Brain microvascular endothelial cell (primary cell): ENCODE data around the gene SHROOM3.
"Not testable (repeated sequence)": the region's sequence is repeated elsewhere in the genome, so short reads cannot be mapped to it uniquely, and the experiment has no call there.

Experiments
- DNase-seq: peaks from one replicate; pipeline ENCODE4 v3.0.0-alpha.2; 2020
- H3K27ac ChIP-seq: fragments of 250-450 bp; sonication (Bioruptor Pico); 2 replicates; pipeline ENCODE4 v1.5.1; 2020; ENCODE audit warnings: mild to moderate bottlenecking, moderate library complexity
- H3K27me3 ChIP-seq: fragments of 250-450 bp; sonication (Bioruptor Pico); replicated peaks from 2 replicates; pipeline ENCODE4 v1.5.1; 2020; ENCODE audit warnings: mild to moderate bottlenecking
- H3K36me3 ChIP-seq: fragments of 250-450 bp; sonication (Bioruptor Pico); replicated peaks from 2 replicates; pipeline ENCODE4 v1.5.1; 2020; ENCODE audit warnings: mild to moderate bottlenecking
- H3K4me3 ChIP-seq: 2 replicates; pipeline ENCODE4 v1.5.1; 2011; ENCODE audit warnings: low read depth, mild to moderate bottlenecking, control low read depth, low read length, moderate library complexity
- CTCF ChIP-seq: IDR thresholded peaks from 2 replicates; pipeline ENCODE4 v1.5.1; 2011; ENCODE audit warnings: low read depth, mild to moderate bottlenecking, moderate library complexity, low read length, control low read depth, inconsistent platforms; ENCODE audit errors: missing control alignments
- in situ Hi-C: cut with HindIII; loops from 2 replicates; pipeline ENCODE4 v1.10.0; 2017; ENCODE audit warnings: low sequenced_read_pairs, low pct_ligation_motif_present

SHROOM3 gene

GRCh38 chr4:76406081-76406480 is 28.9 kb upstream of the SHROOM3 start:
- TF ChIP-seq CTCF, result no peak
- no peak for DNase-seq
- in situ Hi-C loops, result no loop called here
- no peaks in the 10 kb centered on the region for H3K36me3 ChIP-seq
- H3K27me3 ChIP-seq, result peaks cover 2% of the 10 kb centered on the region
- H3K4me3 ChIP-seq, result no peak overlapping the region
- H3K27ac ChIP-seq, result no peak overlapping the region

- in situ Hi-C loops, result no loop called here
- TF ChIP-seq CTCF, result no peak
- Histone ChIP-seq H3K36me3 (no peaks in the 10 kb centered on the region), H3K27me3 (no peaks in the 10 kb centered on the region), H3K27ac (no peak overlapping the region), H3K4me3 (no peak overlapping the region)
- DNase-seq, result no peak
Observed at GRCh38 chr4:76407440-76408119, 27.4 kb upstream of the SHROOM3 start.

GRCh38 chr4:76410636-76411035 is 24.4 kb upstream of the SHROOM3 start:
- no peak for DNase-seq
- in situ Hi-C loops, result no loop called here

GRCh38 chr4:76420188-76420761 is 14.8 kb upstream of the SHROOM3 start:
- Histone ChIP-seq H3K27ac (no peak overlapping the region), H3K4me3 (peak overlapping the region; percentile 50), H3K36me3 (no peaks in the 10 kb centered on the region), H3K27me3 (no peaks in the 10 kb centered on the region)
- no peak for TF ChIP-seq CTCF
- no peak for DNase-seq
- in situ Hi-C loops, result no loop called here

More at GRCh38 chr4:76410636-76411035, 24.4 kb upstream of the SHROOM3 start:
- Histone ChIP-seq H3K27me3 (no peaks in the 10 kb centered on the region), H3K27ac (no peak overlapping the region), H3K4me3 (no peak overlapping the region), H3K36me3 (no peaks in the 10 kb centered on the region)
- TF ChIP-seq CTCF, result no peak

- peak within 1 kb of the TSS; percentile 50 for H3K4me3 ChIP-seq
- no peaks in the 10 kb centered on the region for H3K36me3 ChIP-seq
- no peak within 1 kb of the TSS for H3K27ac ChIP-seq
- DNase-seq, result no peak
- in situ Hi-C loops, result no loop called here
- peak; percentile 8 for TF ChIP-seq CTCF
- no peaks in the 10 kb centered on the region for H3K27me3 ChIP-seq
Observed at GRCh38 chr4:76420762-76421581, 14.1 kb upstream of the SHROOM3 start, which contains the start of gene CCDC158. CCDC158 (minus strand) TSS chr4:76421141; CDS start chr4:76403207, 17,934 bp downstream.

GRCh38 chr4:76423159-76423558 is 11.9 kb upstream of the SHROOM3 start:
- in situ Hi-C loops, H3K36me3 ChIP-seq, DNase-seq: not testable (repeated sequence)

More at GRCh38 chr4:76423159-76423558, 11.9 kb upstream of the SHROOM3 start:
- not testable (repeated sequence) for H3K27me3 ChIP-seq, H3K27ac ChIP-seq, H3K4me3 ChIP-seq
